Ovary (tissue), 3 donors: ENCODE measurements around the gene ZNF329.

ENCODE experiments used
- CTCF ChIP-seq, 3 donors: fragments of 450-650 bp in 2 of 3; fragments of 200-600 bp in 1 of 3; IDR thresholded peaks; one replicate each; pipeline versions ENCODE4 v1.5.1 to v1.8.0; 2016 to 2022; ENCODE audit warnings: antibody characterized with exemption in 3 of 3, mild to moderate bottlenecking in 1 of 3
- EP300 ChIP-seq: sonication (generic); formaldehyde crosslinking; IDR thresholded peaks from one replicate; pipeline ENCODE4 v1.6.1; 2017; ENCODE audit warnings: antibody characterized with exemption
- donor health status: DM: no; HTN: no; CAD: no.

DNA sequence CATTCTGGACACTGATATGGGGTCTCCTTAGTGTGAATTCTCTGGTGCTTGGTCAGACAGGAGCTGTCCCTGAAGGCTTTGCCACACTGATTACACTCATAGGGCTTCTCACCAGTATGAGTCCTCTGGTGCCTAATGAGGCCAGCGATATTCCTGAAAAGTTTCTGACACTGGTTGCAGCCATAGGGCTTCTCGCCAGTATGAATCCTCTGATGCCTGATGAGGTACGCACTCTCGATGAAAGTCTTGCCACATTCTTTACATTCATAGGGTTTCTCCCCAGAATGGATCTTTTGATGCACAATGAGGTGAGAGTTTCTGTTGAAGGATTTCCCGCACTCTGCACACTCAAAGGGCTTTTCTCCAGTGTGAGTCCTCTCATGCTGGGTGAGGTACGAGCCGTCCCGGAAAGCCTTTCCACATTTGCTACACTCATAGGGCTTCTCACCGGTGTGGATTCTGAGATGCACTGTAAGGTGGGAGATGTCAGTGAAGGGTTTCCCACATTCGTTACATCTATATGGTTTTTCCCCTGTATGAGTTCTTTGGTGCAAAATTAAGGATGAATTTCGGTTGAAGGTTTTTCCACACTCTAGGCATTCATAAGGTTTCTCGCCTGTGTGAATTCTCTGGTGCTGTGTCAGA, 22.4 kb downstream of the ZNF329 start:
- TF ChIP-seq EP300 (no peak), CTCF (IDR thresholded peaks at IDR 0.05) (no peak)
